Cerebellar cortex (tissue), 1 donor: ENCODE measurements around the gene UBE2G2.

Source experiments
- DNase-seq: peaks from one replicate; pipeline ENCODE4 v3.0.0-alpha.2; 2015; ENCODE audit warnings: low spot score

The UBE2G2 gene

DNA sequence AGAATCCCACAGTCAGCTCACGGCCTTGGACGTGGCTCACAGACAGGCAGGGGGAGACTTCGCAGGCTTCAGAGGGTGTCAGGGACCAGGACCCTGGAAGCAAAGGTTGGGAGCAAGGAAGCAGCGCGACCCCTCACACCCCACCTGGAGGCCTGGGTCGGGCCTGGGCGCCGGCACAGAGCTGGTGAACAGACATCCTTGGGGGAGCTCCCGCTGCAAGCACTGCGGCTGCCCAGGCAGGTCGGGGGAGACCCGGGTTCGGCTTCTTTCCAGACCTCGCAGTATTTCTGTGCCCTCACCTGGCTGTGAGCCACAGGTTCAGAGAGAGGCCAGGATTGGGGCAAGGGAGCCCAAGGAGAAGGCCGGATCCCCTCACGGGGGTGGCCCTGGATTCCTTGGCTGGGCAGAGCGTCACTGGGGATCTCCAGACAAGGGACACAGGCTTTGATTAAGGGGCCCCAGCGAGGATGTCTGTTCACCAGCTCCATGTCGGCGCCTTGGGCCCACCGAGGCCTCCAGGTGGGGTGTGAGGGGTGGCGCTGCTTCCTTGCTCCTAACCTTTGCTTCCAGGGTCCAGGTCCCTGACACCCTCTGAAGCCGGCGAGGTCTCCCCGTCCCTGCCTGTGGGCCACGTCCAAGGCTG lies 52.4 kb downstream of the UBE2G2 start:
- DNase-seq, result no peak

DNA sequence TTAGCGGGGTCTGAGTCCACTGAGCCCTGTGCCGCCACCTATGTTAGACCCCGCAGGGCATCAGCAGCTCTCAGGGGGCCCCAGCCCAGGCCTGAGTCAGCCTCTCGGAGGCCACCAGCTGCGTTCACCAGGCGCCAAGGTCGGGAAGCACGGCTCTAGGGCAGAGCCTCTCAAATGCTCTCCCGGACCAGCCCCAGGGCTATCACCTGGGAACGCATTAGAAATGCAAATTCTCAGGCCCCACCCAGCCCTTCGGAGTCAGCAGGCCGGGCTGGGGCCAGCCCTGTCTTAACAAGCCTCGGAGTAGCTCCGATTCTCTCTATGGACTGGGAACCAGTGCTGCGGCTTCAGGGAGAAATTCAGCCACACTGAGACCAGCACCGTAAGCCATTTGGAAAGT lies 53.0 kb downstream of the UBE2G2 start:
- DNase-seq, result no peak

GRCh38 chr21:44742418-44743153 lies 59.0 kb downstream of the UBE2G2 start:
- no peak for DNase-seq

DNA sequence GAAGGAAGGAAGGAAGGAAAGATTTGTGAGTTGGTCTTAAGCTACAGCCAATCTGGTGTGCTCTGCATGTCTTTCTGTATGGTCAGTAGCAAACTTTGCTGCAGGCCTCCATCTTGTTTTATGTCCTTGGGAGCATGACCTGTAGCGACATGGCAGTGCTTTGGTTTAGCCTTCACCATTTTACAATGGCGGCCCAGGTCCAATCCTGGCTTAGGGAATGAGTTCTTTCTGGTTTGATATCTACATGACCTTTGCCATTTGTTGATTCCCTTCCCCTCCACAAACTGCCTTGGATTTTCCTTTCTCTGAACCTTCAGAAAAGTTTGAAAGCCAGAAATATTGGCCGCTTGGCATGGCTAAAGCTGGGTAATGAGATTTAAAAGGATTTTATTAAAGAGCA lies 59.7 kb downstream of the UBE2G2 start:
- no peak for DNase-seq

DNA sequence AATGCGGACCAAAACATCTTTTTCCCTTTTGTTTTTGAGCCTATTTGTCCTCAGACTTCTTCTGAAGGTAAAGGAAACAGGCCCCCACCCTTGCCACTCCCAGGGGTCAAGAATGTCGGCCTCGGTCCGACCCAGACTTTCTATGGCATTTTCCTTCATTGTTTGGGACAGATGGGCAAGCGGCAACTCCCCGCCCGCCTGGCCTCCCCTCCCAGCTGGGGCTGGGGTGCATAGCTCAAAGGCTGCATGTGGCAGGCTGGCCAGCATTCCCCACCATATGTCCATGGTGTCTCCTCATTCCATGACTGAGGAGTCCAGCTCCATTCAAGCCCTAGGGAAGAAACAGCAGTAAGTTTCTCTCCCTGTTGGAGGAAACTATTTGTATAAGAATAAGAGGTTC lies 60.9 kb downstream of the UBE2G2 start:
- DNase-seq, result no peak

- DNase-seq, result no peak
These were observed 62.3 kb downstream of the UBE2G2 start for GRCh38 chr21:44739316-44739715.

GRCh38 chr21:44738621-44739020 lies 63.0 kb downstream of the UBE2G2 start:
- no peak for DNase-seq

- peak; percentile 1 for DNase-seq
These were observed 63.8 kb downstream of the UBE2G2 start for GRCh38 chr21:44737706-44738354.

DNA sequence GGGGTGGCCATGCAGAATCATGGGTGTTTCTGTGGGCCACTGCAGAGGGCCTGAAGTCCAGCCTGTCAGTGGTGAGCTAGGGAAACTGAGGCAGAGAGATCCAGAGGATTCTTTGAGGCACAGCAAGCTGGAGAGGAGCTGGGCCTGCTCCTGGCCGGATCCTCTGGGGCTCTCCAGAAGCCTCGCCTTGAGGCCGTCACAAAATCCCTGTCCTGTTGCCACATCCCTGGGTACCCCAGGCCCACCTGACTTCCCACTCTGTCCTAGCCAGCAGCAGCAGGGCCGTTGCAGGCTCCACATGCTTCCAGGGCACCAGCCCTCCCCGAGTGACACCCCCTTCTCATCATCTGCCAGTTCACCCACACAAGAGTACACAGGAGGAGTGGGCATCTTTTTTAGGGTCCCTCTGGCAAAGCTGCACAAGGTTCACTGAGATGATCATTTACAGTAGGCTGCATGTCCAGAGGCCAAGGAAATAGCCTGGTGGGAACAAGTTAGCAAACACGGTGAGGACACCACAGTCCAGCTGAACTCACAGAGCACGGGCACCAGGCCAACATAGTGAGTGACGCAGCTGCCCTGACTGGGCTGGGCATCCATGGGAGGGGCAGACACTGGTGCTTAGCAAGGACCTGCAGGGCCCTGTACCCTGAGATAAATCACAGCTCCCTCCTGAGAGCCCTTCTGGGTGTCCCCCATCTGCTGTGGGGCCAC lies 65.2 kb downstream of the UBE2G2 start:
- no peak for DNase-seq

DNA sequence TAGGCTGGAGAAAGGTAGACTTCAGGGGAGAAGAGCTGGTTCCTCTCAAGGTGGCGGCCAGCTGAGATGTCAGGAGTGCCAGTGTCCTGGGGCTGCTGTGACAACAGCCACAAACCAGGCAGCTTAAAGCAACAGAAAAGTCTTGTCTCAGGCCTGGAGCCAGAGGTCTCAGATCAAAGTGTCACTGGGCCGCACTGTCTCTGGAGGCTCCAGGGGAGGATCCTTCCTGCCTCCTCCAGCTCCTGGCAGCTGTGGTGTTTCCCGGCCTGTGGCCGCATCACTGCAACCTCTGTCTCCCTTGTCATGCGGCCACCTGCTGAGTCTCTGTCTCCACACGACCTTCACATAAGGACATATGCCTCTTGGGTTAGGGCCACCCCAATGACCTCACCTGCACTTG lies 65.8 kb downstream of the UBE2G2 start:
- no peak for DNase-seq

- no peak for DNase-seq
These were observed 66.8 kb downstream of the UBE2G2 start for GRCh38 chr21:44734841-44735240.

DNA sequence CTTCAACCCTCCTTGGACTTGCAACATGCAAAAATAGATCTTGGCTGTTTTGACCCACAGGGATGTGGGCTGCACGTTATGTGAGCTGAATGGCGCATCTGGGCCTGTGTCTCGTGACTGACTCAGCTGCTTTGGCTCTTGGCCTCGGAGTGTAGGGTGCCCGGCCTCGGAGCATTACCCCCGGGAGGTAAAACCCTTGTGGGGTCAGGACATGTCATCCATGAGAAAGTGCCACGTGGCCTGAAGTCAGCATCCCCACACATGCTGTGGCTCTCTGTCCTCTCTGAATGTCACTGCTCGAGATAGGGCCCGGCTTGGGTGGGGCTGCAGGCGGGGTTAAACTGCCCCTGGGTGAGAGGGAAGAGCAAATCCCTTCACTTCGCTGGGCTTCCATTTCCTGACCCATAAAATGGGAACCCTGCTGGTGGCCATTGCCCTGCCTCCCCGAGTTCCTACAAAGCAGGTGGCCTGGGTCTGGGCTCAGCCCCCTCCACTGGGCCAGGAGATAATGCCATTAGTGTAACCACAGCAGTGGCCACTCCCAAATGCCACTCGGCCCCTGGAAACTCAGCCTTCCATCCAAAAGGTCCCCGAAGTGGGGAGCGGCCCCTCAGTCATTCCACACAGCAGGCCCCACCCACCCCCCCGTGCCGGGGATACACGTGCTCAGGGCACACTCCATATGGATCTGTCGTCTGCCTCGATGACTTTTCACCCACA lies 67.4 kb downstream of the UBE2G2 start:
- no peak for DNase-seq

DNA sequence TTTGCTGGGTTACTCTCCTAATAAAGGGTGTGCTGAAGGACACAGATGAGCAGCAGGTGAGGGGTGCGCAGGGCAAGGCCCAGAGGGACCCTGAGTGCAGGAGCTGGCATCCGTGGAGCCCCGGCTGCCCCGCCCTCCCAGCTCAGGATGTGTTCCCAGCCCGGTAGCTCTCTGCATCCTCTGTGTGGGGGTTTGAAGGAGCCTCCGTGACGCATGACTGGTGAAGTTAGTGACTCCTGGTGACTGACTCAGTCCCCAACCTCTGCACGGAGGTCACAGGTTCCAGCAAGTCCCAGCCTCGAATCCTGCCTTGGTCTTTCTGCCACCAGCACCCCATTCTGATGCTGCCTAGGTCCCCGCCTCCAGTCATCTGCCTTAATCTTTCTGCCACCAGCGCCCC lies 68.7 kb downstream of the UBE2G2 start:
- no peak for DNase-seq

DNA sequence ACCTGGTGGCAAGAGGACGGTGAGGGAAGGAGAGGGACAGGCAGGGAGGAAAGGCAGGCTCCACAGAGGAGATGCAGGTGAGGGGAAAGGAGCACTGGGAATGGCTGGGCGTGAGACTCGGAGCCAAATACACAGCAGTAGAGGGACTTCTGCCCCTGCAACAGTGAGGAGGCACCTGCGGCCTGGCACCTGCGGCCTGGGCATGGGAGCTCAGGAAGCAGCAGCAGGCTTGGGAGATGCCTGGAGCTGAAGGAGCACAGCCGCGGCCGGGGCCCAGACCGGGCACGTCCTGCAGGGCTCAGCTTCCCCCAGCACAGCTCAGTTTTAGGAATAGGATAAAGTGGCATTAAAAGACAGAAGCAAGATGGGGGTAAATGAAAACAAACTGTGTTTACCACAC lies 69.4 kb downstream of the UBE2G2 start:
- DNase-seq, result no peak

GRCh38 chr21:44730951-44731579 lies 70.6 kb downstream of the UBE2G2 start:
- no peak for DNase-seq

DNA sequence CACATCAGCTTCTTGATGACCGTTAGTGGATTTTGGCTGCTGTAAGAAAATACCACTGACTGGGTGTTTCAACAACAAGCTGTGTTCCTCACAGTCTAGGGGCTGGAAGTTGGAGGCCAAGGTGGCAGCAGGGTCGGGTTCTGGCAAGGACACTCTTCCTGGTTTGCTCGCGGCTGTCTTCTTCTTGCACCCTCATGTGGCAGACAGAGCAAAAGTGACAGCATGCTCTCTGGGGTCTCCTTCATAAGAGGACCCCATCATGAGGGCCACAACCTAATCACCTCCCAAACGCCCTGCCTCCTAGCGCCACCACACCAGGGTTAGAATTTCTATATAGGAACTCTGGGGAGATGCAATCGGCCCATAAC lies 71.6 kb downstream of the UBE2G2 start:
- DNase-seq, result no peak

DNA sequence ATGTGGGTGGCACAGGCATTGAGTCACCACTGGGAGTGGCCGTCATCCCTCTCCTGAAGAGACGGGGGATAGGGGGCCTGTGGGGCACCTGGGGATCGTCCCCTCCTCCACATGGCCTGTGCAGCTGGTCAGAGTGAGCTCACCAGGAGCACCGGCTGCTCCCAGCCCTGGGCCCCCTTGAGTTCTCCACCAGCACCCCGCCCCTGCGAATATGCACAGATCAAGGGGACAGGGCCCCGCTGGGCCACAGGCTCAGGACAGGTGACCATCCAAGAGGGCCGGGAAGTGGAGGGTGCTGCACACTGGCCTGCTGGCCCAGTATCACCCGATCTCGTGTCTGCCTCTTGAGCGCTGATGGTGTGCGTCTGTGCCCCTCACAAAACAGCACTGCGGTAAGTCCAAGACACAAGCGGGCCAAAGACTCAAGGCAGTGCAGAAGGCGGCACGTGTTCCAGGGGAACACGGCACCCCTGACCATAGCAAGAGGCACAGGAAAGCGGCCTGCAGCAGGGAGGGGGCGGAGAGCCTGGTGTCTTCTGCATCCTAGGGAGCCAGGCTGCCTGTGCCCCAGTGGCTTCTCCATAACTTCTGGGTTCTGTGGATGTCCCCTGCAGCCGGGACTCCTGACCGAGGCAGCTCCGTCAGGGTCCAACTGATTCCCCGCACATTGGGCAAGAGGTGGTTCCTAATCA lies 72.1 kb downstream of the UBE2G2 start:
- no peak for DNase-seq

DNA sequence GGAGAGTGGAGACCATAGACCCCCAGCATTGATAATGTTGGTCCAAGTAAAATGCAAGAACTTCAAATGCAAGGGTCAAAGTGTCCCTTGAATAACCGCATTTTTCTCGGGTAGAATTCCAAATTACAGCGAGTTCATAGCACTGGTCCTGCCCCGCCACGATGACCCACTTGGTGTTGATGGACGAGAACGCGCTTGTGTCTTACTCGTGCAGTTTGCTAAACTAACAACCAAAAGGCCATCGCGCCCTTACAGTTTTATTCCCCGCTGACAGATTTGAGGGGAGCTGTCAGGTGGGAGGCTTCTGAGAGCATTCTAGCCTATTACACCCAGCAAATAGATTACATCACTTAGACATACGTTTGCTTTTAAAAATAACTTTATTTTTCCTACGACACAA lies 72.9 kb downstream of the UBE2G2 start:
- DNase-seq, result no peak

GRCh38 chr21:44727757-44728156 lies 73.9 kb downstream of the UBE2G2 start:
- no peak for DNase-seq

- DNase-seq, result no peak
These were observed 74.3 kb downstream of the UBE2G2 start for GRCh38 chr21:44727321-44727720.

DNA sequence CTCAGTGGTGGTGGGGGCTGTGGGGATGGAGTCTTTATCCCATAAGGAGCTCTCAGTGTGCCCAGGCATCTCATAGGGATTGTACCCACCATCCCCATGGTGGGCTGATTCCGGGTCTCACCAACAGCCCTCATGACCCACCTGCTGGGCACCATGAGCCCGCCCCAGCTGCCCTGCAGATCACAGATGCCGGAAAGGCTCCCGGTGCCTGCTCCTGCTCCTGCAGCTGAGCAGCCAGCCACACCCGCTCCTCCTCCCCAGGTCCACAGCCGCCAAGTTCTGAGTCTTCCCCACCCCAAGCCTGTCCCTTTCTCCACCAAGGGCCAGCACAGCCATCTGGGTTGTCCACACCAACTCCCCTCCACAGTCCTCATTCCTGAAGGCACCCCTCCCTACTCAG lies 74.8 kb downstream of the UBE2G2 start:
- DNase-seq, result no peak
